Islet precursor cell (in vitro differentiated cells): ENCODE data around the gene PYGB.
"Not testable (repeated sequence)": the region's sequence is repeated elsewhere in the genome, so short reads cannot be mapped to it uniquely, and the experiment has no call there.

Experiments used
- DNase-seq: peaks from one replicate; pipeline ENCODE4 v3.0.0-alpha.2; 2018

Gene PYGB

GRCh38 chr20:25230166-25230831, 17.6 kb upstream of the PYGB start:
- DNase-seq = no peak

- no peak for DNase-seq
Measured at GRCh38 chr20:25233016-25233772, 14.7 kb upstream of the PYGB start.

GRCh38 chr20:25234009-25234849, 13.7 kb upstream of the PYGB start:
- not testable (repeated sequence) for DNase-seq

GRCh38 chr20:25236450-25237304, 11.2 kb upstream of the PYGB start:
- no peak for DNase-seq

- DNase-seq = peak; percentile 95
Measured at GRCh38 chr20:25237610-25238318, 10.1 kb upstream of the PYGB start.

DNA sequence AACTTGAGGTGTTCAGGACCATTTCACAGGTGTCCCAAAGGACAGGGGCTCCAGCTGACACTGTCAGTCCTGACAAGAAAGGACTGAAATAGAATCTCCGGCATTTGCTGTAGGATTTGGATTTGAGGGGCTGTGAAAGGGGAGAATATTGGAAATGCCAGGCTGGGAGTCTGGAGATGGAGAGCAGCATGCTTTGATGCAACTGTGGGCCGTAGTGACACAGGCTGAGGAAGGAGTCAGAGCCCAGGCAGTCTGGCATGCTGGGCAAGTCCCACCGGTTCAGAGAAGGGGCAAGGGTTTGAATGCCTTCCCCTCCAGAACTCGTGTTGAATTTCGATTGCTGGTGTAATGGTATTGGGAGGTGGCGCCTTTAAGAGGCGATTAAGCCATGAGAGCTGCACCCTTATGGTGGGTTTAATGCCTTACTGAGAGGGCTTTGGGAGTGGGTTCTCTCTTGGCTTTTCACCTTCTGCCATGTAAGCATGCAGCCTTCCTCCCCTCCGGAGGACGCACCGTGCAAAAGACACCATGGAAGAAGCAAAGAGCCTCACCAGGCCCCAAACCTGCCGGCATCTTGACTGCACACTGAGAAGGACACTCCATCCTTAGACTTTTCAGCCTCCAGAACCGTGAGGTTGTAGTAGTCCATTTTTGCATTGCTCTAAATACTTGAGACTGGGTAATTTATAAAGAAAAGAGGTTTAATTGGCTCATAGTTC, 9.4 kb upstream of the PYGB start:
- DNase-seq = no peak

DNA sequence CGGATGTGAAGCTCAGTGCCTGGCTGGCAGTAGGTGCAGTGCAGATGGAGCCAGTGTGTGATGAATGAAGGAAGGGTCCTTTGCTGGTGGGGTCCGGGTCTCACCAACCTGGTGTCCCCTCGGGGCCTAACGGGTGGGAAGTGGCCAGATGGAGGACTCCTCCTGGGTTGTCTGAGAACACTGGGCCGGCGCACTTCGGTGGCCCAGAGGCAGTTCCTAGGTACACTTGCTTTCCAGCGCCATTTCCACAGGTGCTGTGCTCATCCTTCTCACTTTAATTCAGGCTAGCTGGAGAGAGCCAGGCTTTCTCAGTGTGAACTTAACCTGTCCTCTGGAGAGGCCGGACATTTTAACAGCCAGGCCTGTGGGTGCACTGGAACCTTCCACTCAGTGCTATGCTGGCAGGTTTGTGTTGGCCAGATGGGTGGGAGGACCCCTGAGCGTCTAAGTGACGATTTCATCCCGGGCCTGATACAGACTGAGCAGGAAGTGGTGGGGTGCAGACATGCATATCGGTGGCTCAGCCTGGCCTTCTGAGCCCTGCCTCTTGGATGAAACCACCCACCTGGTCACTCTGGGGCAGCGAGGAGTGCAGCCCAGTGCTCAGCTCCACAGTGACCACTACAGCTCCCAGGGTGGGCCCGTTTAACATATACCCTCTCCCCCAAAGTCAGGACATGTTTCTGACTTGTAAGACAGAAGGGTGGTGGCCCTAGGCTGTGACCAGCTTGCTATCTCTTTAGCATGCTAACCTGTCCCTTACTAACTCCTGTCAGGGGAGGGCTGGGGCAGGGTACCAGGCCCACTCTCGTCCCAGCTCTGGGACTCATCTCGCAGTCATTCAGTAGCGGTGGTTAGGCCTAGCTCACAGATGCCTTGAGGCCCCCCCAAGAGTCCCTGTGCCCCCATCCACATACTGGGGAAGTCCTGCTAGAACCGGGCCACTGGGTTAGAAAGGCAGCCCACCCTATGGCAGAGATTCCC, 8.2 kb upstream of the PYGB start:
- DNase-seq = no peak

DNA sequence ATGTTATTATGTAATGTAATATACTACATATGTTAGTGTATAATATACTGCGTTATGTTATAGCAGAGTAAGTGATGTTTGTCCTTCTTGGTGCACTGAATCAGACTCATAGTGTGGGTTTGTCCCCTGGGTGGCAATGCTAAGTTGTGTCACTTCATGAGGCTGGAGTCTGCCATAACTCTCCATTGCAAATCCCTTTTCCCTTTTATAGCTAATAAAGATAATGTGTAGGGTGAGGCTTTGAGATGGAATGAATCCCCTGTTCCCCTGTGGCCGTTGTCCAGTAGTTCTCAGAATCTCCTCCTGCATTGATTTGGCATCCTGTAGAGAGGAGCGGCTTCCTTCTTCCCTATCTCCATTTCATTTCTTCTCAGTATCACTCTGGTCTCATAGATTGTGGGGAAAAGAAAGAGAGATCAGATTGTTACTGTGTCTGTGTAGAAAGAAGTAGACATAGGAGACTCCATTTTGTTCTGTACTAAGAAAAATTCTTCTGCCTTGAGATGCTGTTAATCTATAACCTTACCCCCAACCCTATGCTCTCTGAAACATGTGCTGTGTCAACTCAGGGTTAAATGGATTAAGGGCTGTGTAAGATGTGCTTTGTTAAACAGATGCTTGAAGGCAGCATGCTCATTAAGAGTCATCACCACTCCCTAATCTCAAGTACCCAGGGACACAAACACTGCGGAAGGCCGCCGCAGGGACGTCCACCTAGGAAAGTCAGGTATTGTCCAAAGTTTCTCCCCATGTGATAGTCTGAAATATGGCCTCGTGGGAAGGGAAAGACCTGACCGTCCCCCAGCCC, 6.8 kb upstream of the PYGB start:
- DNase-seq = not testable (repeated sequence)

DNA sequence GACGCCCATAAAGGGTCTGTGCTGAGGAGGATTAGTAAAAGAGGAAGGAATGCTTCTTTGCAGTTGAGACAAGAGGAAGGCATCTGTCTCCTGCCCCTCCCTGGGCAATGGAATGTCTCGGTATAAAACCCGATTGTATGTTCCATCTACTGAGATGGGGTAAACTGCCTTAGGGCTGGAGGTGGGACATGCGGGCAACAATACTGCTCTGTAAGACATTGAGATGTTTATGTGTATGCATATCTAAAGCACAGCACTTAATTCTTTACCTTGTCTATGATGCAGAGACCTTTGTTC, 6.3 kb upstream of the PYGB start:
- not testable (repeated sequence) for DNase-seq

GRCh38 chr20:25242231-25242630, 5.7 kb upstream of the PYGB start:
- no peak for DNase-seq

DNA sequence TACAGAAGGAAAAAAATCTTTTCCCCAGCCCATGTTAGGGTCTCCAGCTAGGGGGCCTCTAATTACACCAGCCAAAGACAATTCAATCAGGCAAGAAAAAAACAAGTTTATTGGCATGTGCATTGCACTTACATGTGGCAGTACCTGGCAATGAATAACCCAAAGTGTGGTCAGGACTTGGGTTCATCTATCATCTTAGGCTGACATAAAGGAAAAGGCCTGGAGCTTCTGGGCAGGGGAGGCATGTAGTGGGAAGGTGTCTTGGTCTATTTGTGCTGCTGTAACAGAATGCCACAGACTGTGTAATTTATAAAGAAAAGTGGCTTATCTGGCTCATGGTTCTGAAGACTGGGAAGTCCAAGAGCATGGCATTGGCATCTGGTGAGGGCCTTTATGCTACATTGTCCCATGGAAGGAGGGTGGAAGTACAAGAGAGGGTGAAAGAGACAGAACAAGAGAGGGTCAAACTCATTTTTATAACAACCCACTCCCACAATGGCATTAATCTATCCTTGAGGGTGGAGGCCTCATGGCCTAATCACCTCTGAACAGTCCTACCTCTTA, 4.4 kb upstream of the PYGB start:
- DNase-seq = no peak

DNA sequence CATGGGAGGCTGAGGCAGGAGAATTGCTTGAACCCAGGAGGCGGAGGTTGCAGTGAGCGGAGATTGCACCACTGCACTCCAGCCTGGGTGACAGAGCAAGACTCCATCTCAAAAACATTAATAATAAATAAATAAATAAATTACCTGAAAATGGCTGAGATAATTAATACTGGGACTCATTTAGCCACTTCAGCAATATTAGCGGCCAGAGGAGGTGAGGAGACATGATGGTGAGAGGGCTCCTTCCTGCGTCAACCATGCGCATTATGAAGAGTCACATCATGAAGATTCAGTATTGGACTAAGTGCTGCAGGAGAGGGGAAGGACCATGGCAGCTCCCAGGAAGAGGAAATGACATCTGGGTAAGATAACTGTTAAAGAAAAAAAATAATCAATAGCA, 2.9 kb upstream of the PYGB start:
- DNase-seq = no peak

DNA sequence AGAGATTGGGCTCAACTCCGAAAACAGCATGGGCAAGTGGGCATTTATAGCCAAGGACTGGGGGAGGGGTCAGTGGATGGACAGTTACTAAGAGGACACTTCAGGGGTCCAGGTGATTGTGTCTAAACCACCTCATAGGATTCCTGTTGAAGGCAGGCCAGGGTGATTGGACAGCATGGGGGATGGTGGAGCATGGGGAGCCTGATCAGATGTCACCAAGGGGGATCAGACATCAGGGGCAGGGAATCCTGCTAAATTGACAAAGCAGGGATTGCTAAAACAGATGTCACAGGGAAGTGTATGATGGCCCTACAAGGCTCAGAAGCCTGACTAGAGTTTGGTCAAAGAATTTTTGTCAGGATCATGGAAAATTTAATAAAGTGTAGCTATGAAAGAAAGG, 2.4 kb upstream of the PYGB start:
- no peak for DNase-seq

DNA sequence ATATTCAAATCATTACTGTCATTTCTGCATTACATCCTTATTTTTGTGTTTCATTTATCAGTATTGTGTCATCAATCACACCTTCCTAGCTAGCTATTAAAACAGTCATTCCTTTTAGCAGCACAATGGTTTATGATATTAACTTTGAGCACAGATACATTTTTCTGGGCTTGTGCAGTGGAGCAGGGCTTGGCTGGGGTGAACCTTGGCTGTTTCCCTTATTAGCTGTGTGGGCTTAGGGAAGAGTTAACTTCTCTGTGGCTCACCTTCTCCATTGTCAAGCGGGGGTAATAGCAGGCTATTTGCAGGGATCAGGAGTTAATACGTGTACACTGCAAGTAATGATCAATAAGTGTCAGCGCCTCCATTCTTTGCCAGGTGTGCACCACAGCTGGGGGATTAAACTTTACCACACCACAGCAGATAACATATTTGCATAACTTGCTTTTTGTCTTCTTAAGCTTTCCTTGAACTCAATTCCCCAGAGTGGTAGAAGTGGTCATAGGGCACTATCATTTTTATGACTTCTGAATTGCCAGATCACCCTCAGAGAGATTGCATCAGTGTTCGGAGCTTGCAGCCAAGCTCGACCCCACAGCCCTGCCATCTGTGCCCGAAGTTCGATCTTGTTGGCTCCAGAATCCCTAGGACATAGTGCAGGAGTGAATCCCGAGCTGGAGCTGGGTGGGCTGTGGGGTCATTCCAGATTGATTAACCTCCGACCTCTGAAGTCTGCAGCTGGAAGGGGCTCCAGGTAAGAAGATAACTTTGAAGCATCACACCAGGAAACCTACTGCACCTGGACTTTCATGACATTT, 1.5 kb upstream of the PYGB start:
- DNase-seq = no peak

DNA sequence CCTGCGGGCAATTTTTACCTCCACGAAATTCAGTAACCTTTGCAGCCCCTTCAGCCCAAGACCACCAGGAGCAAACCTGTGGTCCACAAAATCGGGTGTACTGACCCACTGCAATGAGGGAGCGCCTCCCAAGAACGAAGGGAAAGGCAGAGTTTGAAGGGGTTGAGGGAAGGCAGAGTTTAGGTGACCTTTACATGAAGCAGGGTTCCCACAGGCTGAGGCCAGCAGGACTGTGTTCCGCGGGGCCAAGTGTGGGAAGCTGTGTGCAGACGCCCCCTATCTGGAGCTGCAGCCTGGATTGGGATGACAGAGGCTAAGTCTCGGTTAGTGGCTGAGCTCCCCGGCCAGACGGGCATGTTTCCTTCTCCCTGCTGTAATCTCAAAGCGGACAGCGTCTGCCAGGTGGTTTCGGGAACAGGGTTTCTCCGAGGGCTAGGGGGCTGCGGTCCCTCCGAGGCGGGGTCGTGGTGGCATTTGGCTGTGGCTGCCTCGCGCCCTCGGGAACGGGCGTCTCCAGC, 826 bp upstream of the PYGB start:
- peak; percentile 89 for DNase-seq

- DNase-seq = no peak
Measured at GRCh38 chr20:25247518-25247955, 348 bp upstream of the PYGB start.

DNA sequence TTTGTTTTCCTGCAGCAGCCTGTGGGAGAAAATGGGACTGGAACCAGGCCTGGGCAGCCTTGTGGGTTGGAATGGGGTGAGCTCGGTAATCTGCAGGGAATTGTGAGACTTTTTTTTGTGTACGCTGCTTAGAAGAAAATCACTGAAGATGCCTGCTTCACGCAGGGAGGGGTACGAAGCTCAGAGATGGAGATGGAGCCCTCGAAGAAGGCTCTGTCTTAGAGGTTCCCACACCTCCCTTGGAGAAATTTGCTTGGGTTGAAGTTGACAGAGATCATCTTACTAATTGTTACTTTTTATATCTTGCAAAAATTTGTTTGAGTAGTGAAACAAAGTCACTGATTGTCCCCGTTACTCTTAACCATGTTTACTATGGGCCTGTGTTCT, 894 bp downstream of the PYGB start:
- DNase-seq = no peak
